BE2C (cell line): Measurements from ENCODE around the gene PGR.

ENCODE experiments used
- DNase-seq: peaks from one replicate; pipeline ENCODE4 v3.0.0-alpha.2; 2020
- H3K27me3 ChIP-seq: fragments of 250-450 bp; sonication (Bioruptor Pico); 2 replicates; pipeline ENCODE4 v1.5.1; 2020; ENCODE audit warnings: mild to moderate bottlenecking
- H3K36me3 ChIP-seq: fragments of 250-450 bp; sonication (Bioruptor Pico); 2 replicates; pipeline ENCODE4 v1.5.1; 2020; ENCODE audit warnings: mild to moderate bottlenecking
- H3K4me1 ChIP-seq: fragments of 250-450 bp; sonication (Bioruptor Pico); 2 replicates; pipeline ENCODE4 v1.5.1; 2020
- H3K4me3 ChIP-seq: 2 replicates; pipeline ENCODE4 v1.5.1; 2011; ENCODE audit warnings: low read depth, low read length
- H3K9me3 ChIP-seq: fragments of 250-450 bp; sonication (Bioruptor Pico); 2 replicates; pipeline ENCODE4 v1.5.1; 2020
- CTCF ChIP-seq: IDR thresholded peaks from 2 replicates; pipeline ENCODE4 v1.5.1; 2012; ENCODE audit warnings: mild to moderate bottlenecking, low read depth, low read length

Gene PGR

DNA sequence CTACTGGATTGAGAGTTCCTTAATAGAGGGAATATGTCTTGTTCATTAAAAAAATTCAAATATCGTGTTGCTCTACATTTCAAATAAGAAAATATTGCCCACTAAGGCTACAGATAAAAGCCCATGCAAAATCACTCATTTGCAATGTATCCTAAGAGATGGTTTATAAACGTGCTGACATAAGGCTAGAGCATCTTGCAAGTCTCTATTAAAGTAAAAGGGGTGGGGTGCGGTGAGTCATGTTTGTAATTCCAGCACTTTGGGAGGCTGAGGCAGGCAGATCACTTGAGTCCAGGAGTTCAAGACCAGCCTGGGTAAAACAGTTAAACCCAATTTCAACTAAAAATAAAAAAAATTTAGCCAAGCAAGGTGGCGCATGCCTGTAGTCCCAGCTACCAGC, 70.3 kb downstream of the PGR start:
- no peaks in the 10 kb centered on the region for H3K36me3 ChIP-seq
- no peak overlapping the region for H3K4me3 ChIP-seq
- no peaks in the 10 kb centered on the region for H3K4me1 ChIP-seq
- H3K9me3 ChIP-seq, result no peaks in the 10 kb centered on the region
- DNase-seq, result no peak
- no peak for TF ChIP-seq CTCF
- no peaks in the 10 kb centered on the region for H3K27me3 ChIP-seq

DNA sequence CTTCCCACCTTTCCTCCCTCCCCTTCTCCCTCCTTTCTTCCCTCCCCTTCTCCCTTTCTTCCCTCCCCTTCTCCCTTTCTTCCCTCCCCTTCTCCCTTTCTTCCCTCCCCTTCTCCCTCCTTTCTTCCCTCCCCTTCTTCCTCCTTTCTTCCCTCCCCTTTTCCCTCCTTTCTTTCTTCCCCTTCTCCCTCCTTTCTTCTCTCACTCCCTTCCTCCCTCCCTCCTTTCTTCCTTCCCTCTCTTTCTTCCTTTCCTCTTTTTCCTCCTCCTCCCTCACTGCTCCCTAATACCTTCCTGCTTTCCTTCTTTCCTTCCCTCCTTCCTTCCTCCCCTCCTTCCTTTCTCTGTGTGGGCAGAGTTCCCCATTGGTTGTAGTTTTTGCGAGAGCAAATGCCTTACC, 76.1 kb downstream of the PGR start:
- Histone ChIP-seq H3K9me3 (no peaks in the 10 kb centered on the region), H3K4me1 (no peaks in the 10 kb centered on the region), H3K27me3 (no peaks in the 10 kb centered on the region), H3K36me3 (no peaks in the 10 kb centered on the region), H3K4me3 (no peak overlapping the region)
- DNase-seq, result no peak
- no peak for TF ChIP-seq CTCF

GRCh38 chr11:101051677-101052076, 77.9 kb downstream of the PGR start:
- no peak for DNase-seq
- H3K27me3 ChIP-seq, result no peaks in the 10 kb centered on the region
- TF ChIP-seq CTCF, result no peak
- H3K36me3 ChIP-seq, result no peaks in the 10 kb centered on the region
- no peak overlapping the region for H3K4me3 ChIP-seq
- no peaks in the 10 kb centered on the region for H3K4me1 ChIP-seq
- no peaks in the 10 kb centered on the region for H3K9me3 ChIP-seq

DNA sequence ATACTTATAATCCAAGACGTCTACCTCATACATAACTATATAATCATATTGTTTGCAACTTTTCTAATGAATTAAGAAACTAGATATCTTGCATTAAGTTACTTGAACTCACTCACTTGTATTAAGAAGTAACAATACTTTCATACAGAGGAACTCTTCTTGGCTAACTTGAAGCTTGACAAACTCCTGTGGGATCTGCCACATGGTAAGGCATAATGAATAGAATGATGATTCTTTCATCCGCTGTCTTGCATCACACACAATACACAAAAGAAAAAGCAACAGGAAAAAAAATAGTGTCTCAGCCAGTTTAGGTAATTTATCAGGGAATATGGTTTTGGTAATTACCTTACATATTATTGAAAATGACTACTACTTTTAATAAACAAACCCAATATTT, 79.8 kb downstream of the PGR start:
- H3K27me3 ChIP-seq, result no peaks in the 10 kb centered on the region
- H3K4me1 ChIP-seq, result no peaks in the 10 kb centered on the region
- no peaks in the 10 kb centered on the region for H3K9me3 ChIP-seq
- no peak overlapping the region for H3K4me3 ChIP-seq
- no peak for DNase-seq
- TF ChIP-seq CTCF, result no peak
- H3K36me3 ChIP-seq, result no peaks in the 10 kb centered on the region

DNA sequence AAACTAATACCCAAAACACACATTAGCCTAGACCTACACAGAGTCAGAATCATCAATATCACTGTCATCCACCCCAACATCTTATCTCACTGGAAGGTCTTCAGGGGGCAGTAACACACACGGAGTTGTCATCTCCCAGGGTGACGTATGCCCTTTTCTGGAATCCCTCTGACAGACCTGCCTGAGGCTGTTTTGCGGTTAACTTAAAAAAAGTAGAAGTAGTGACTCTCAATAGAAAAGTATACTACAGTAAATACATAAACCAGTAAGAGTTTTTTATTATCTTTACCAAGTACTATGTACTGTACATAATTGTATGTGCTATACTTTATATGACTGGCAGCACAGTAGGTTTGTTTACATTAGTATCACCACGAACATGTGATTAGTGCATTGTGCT, 80.5 kb downstream of the PGR start:
- Histone ChIP-seq H3K36me3 (no peaks in the 10 kb centered on the region), H3K9me3 (no peaks in the 10 kb centered on the region), H3K27me3 (no peaks in the 10 kb centered on the region), H3K4me3 (no peak overlapping the region), H3K4me1 (no peaks in the 10 kb centered on the region)
- no peak for DNase-seq
- TF ChIP-seq CTCF, result no peak

GRCh38 chr11:101048479-101048878, 81.1 kb downstream of the PGR start:
- Histone ChIP-seq H3K4me1 (no peaks in the 10 kb centered on the region), H3K9me3 (no peaks in the 10 kb centered on the region), H3K4me3 (no peak overlapping the region), H3K27me3 (no peaks in the 10 kb centered on the region), H3K36me3 (no peaks in the 10 kb centered on the region)
- DNase-seq, result no peak
- no peak for TF ChIP-seq CTCF
